Neural cell (in vitro differentiated cells): ENCODE data around the gene NFASC. TPM values are rescaled to one million over a fixed set of nuclear protein-coding genes. Genes with fewer than 3 reads are reported as not detected.

ENCODE experiments used
- H2AFZ ChIP-seq: fragments of 200-600, 300-800 bp; sonication (generic), shearing (Covaris generic); 2 replicates; pipeline ENCODE4 v1.6.0; 2014; ENCODE audit warnings: low read depth, mild to moderate bottlenecking, antibody characterized with exemption, low read length, moderate library complexity
- H3F3A ChIP-seq: fragments of 200-600 bp; shearing (Covaris generic); 2 replicates; pipeline ENCODE4 v1.6.1; 2016; ENCODE audit warnings: mild to moderate bottlenecking, moderate library complexity, mixed read lengths, antibody characterized with exemption, low read length; ENCODE audit not compliant: insufficient read depth, poor library complexity, severe bottlenecking
- H3K27ac ChIP-seq: fragments of 200-600, 300-800 bp; sonication (generic), shearing (Covaris generic); 2 replicates; pipeline ENCODE4 v1.5.1; 2014; ENCODE audit warnings: mild to moderate bottlenecking, low read length, moderate library complexity
- H3K27me3 ChIP-seq: fragments of 300-800, 200-600 bp; sonication (generic), shearing (Covaris generic); 2 replicates; pipeline ENCODE4 v1.6.0; 2014; ENCODE audit warnings: mild to moderate bottlenecking, low read depth, low read length, moderate library complexity; ENCODE audit not compliant: insufficient read depth
- H3K36me3 ChIP-seq: fragments of 300-800, 200-600 bp; sonication (generic), shearing (Covaris generic); 2 replicates; pipeline ENCODE4 v1.5.1; 2014; ENCODE audit warnings: mild to moderate bottlenecking, antibody characterized with exemption, low read length, moderate library complexity; ENCODE audit not compliant: insufficient read depth
- H3K4me2 ChIP-seq: fragments of 300-800, 200-600 bp; sonication (generic), shearing (Covaris generic); 2 replicates; pipeline ENCODE4 v1.6.0; 2014; ENCODE audit warnings: mild to moderate bottlenecking, low read length
- H3K4me3 ChIP-seq: fragments of 300-800, 200-600 bp; sonication (generic), shearing (Covaris generic); 2 replicates; pipeline ENCODE4 v1.5.1; 2014; ENCODE audit warnings: mild to moderate bottlenecking, low read length, moderate library complexity
- H3K79me2 ChIP-seq: fragments of 200-600 bp; shearing (Covaris generic); replicated peaks from 2 replicates; pipeline ENCODE4 v1.6.0; 2014; ENCODE audit warnings: mild to moderate bottlenecking, low read length, moderate library complexity; ENCODE audit not compliant: insufficient read depth
- H3K9ac ChIP-seq: fragments of 300-800, 200-600 bp; sonication (generic), shearing (Covaris generic); 2 replicates; pipeline ENCODE4 v1.6.1; 2016; ENCODE audit warnings: mild to moderate bottlenecking, low read length, mixed read lengths
- H3K9me2 ChIP-seq: fragments of 200-600 bp; shearing (Covaris generic); 2 replicates; pipeline ENCODE4 v1.6.1; 2016; ENCODE audit warnings: mild to moderate bottlenecking, low read length, mixed read lengths; ENCODE audit not compliant: insufficient read depth
- H3K9me3 ChIP-seq: fragments of 200-600, 300-800 bp; sonication (generic), shearing (Covaris generic); 2 replicates; pipeline ENCODE4 v1.6.1; 2016; ENCODE audit warnings: mild to moderate bottlenecking, mixed run types, low read length, moderate library complexity, mixed read lengths
- H4K20me1 ChIP-seq: fragments of 200-600 bp; shearing (Covaris generic); 2 replicates; pipeline ENCODE4 v1.6.1; 2016; ENCODE audit warnings: mild to moderate bottlenecking, mixed run types; ENCODE audit not compliant: insufficient read depth
- EP300 ChIP-seq: fragments of 450-650 bp; conservative IDR thresholded peaks from 2 replicates; pipeline ENCODE4 v1.6.1; 2014; ENCODE audit warnings: antibody characterized with exemption, mild to moderate bottlenecking, moderate library complexity; ENCODE audit not compliant: poor library complexity, severe bottlenecking
- EZH2 ChIP-seq: fragments of 200-600, 300-800 bp; shearing (Covaris generic), sonication (generic); IDR thresholded peaks from 2 replicates; pipeline ENCODE4 v1.6.1; 2014; ENCODE audit warnings: antibody characterized with exemption, low read length, borderline replicate concordance, mild to moderate bottlenecking; ENCODE audit not compliant: insufficient read depth, poor library complexity, severe bottlenecking
- MXI1 ChIP-seq: fragments of 450-650 bp; conservative IDR thresholded peaks from 2 replicates; pipeline ENCODE4 v1.6.1; 2014; ENCODE audit warnings: antibody characterized with exemption, mild to moderate bottlenecking; ENCODE audit not compliant: poor library complexity, severe bottlenecking
- POLR2AphosphoS5 ChIP-seq: IDR thresholded peaks from 2 replicates; pipeline ENCODE4 v1.6.1; 2012
- RAD21 ChIP-seq: fragments of 450-650 bp; conservative IDR thresholded peaks from 2 replicates; pipeline ENCODE4 v1.6.1; 2014; ENCODE audit warnings: antibody characterized with exemption, mild to moderate bottlenecking, moderate library complexity
- SMC3 ChIP-seq: fragments of 450-650 bp; conservative IDR thresholded peaks from 2 replicates; pipeline ENCODE4 v1.6.1; 2014; ENCODE audit warnings: antibody characterized with exemption, mild to moderate bottlenecking, moderate library complexity; ENCODE audit not compliant: poor library complexity
- TAF1 ChIP-seq: IDR thresholded peaks from 2 replicates; pipeline ENCODE4 v1.6.1; 2012; ENCODE audit warnings: low read depth
- polyA plus RNA-seq: library from polyadenylated mRNA; depleted of rRNA; stranded (reverse); fragments of >200 nt; gene quantifications from 2 replicates; pipeline ENCODE4 v1.2.3, GENCODE V29; 2014
- TF ChIP-seq, protein P1 (sequence below): fragments of 450-650 bp; IDR thresholded peaks from 2 replicates; pipeline ENCODE4 v1.5.1; 2014; ENCODE audit warnings: antibody characterized with exemption, mild to moderate bottlenecking, moderate library complexity; ENCODE audit not compliant: poor library complexity, severe bottlenecking
- TF ChIP-seq, protein P2 (sequence below): IDR thresholded peaks from 2 replicates; pipeline ENCODE4 v1.6.1; 2012; ENCODE audit warnings: borderline replicate concordance

The NFASC gene
- polyA plus RNA-seq, 1 donor from 2014 or later = 23.9 TPM

DNA sequence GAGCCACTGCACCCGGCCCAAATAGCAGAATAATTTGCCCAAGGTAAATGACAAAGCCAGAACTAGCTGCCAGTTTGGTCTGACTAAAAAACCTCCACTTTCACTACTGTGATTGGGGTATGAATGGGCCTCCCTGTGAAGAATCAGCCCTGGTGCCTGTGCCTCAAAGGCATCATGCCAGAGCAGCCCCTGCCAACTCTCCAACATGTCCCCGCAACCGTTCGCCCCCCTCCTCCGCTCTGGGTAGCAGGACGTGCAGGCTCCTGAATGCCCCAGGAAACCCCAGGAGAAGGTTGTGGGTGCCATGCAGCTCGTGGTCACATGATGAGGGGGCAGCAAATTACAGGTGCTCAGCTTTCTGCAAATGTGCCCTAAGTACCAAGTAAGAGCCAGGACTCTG is 157.7 kb downstream of the NFASC start:
- TF ChIP-seq POLR2AphosphoS5 (no peak), RAD21 (no peak), EP300 (no peak), EZH2 (no peak), MXI1 (no peak), SMC3 (no peak), TAF1 (no peak)
- TF ChIP-seq, protein P1, sequence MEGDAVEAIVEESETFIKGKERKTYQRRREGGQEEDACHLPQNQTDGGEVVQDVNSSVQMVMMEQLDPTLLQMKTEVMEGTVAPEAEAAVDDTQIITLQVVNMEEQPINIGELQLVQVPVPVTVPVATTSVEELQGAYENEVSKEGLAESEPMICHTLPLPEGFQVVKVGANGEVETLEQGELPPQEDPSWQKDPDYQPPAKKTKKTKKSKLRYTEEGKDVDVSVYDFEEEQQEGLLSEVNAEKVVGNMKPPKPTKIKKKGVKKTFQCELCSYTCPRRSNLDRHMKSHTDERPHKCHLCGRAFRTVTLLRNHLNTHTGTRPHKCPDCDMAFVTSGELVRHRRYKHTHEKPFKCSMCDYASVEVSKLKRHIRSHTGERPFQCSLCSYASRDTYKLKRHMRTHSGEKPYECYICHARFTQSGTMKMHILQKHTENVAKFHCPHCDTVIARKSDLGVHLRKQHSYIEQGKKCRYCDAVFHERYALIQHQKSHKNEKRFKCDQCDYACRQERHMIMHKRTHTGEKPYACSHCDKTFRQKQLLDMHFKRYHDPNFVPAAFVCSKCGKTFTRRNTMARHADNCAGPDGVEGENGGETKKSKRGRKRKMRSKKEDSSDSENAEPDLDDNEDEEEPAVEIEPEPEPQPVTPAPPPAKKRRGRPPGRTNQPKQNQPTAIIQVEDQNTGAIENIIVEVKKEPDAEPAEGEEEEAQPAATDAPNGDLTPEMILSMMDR = no peak
- TF ChIP-seq, protein P2, sequence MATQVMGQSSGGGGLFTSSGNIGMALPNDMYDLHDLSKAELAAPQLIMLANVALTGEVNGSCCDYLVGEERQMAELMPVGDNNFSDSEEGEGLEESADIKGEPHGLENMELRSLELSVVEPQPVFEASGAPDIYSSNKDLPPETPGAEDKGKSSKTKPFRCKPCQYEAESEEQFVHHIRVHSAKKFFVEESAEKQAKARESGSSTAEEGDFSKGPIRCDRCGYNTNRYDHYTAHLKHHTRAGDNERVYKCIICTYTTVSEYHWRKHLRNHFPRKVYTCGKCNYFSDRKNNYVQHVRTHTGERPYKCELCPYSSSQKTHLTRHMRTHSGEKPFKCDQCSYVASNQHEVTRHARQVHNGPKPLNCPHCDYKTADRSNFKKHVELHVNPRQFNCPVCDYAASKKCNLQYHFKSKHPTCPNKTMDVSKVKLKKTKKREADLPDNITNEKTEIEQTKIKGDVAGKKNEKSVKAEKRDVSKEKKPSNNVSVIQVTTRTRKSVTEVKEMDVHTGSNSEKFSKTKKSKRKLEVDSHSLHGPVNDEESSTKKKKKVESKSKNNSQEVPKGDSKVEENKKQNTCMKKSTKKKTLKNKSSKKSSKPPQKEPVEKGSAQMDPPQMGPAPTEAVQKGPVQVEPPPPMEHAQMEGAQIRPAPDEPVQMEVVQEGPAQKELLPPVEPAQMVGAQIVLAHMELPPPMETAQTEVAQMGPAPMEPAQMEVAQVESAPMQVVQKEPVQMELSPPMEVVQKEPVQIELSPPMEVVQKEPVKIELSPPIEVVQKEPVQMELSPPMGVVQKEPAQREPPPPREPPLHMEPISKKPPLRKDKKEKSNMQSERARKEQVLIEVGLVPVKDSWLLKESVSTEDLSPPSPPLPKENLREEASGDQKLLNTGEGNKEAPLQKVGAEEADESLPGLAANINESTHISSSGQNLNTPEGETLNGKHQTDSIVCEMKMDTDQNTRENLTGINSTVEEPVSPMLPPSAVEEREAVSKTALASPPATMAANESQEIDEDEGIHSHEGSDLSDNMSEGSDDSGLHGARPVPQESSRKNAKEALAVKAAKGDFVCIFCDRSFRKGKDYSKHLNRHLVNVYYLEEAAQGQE = no peak

DNA sequence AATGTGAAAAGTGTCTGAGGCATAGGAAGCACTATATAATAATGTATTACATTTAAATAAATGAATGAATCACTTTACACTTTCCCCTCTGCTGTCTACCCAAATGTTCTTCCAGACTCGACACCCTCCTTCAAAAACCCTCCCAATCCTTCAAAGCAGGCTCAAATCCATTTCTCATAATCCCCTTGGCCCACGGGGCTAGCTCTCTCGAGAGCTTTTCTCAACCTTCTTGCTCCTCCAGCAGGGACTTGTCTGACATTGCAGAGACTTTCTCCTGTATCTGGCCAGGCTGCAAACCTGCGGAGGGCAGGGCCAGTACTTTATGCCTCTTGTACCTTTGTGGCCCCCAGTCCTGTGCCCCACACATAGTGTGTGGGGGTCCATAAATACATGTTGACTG is 158.3 kb downstream of the NFASC start:
- no peaks in the 10 kb centered on the region for H3K9me2 ChIP-seq

More for the DNA sequence above, 157.7 kb downstream of the NFASC start:
- Histone ChIP-seq H3K36me3 (no peaks in the 10 kb centered on the region), H4K20me1 (no peaks in the 10 kb centered on the region), H3K4me2 (no peak overlapping the region), H3K9me2 (no peaks in the 10 kb centered on the region), H3K9ac (no peak overlapping the region), H3K4me3 (no peak overlapping the region), H3F3A (no peaks in the 10 kb centered on the region), H3K9me3 (no peaks in the 10 kb centered on the region), H2AFZ (no peak overlapping the region), H3K27me3 (no peaks in the 10 kb centered on the region), H3K27ac (no peak overlapping the region), H3K79me2 (no peaks in the 10 kb centered on the region)

More for the DNA sequence above, 158.3 kb downstream of the NFASC start:
- no peak overlapping the region for H3K4me3 ChIP-seq
- H4K20me1 ChIP-seq = no peaks in the 10 kb centered on the region
- H3K27me3 ChIP-seq = no peaks in the 10 kb centered on the region
- no peak overlapping the region for H3K4me2 ChIP-seq
- H3K9ac ChIP-seq = no peak overlapping the region
- TF ChIP-seq, protein P1 = no peak
- no peak for TF ChIP-seq POLR2AphosphoS5
- TF ChIP-seq RAD21 = no peak
- TF ChIP-seq TAF1 = no peak
- no peak for TF ChIP-seq MXI1
- no peak for TF ChIP-seq EP300
- TF ChIP-seq, protein P2 = no peak
- no peak for TF ChIP-seq EZH2
- no peak for TF ChIP-seq SMC3
- H3K36me3 ChIP-seq = no peaks in the 10 kb centered on the region
- no peaks in the 10 kb centered on the region for H3F3A ChIP-seq
- no peak overlapping the region for H2AFZ ChIP-seq
- no peak overlapping the region for H3K27ac ChIP-seq
- no peaks in the 10 kb centered on the region for H3K9me3 ChIP-seq
- H3K79me2 ChIP-seq = no peaks in the 10 kb centered on the region
